Sigmoid colon (tissue), 7 donors: ENCODE results near the gene SEMA6B. TPM values are rescaled to one million over a fixed set of nuclear protein-coding genes. Genes with fewer than 3 reads are reported as not detected.

Experiments
- DNase-seq: peaks from one replicate; pipeline ENCODE4 v3.0.0-alpha.2; 2019
- H3K27ac ChIP-seq, 4 donors: fragments of 200-600 bp; sonication (generic); one replicate each; pipeline ENCODE4 v1.5.1; 2016 to 2019; ENCODE audit warnings: mild to moderate bottlenecking in 1 of 4
- H3K27me3 ChIP-seq, 3 donors: fragments of 200-600 bp; sonication (generic); one replicate each; pipeline ENCODE4 v1.5.1; 2019; ENCODE audit warnings: mild to moderate bottlenecking in 1 of 3
- H3K36me3 ChIP-seq, 4 donors: fragments of 200-600 bp; sonication (generic); one replicate each; pipeline ENCODE4 v1.5.1; 2016 to 2019
- H3K4me1 ChIP-seq, 4 donors: fragments of 200-600 bp; sonication (generic); one replicate each; pipeline ENCODE4 v1.5.1; 2017 to 2019
- H3K4me3 ChIP-seq, 4 donors: fragments of 200-600 bp; sonication (generic); one replicate each; pipeline ENCODE4 v1.5.1; 2017 to 2019; ENCODE audit warnings: mild to moderate bottlenecking in 2 of 4, moderate library complexity in 1 of 4
- H3K9me3 ChIP-seq, 4 donors: fragments of 200-600 bp in 3 of 4; sonication (generic) in 3 of 4; one replicate each; pipeline versions ENCODE4 v1.5.1 to v1.6.1; 2013 to 2019
- EP300 ChIP-seq, 4 donors: sonication (generic); formaldehyde crosslinking; IDR thresholded peaks; one replicate each; pipeline ENCODE4 v1.6.1; 2017; ENCODE audit warnings: antibody characterized with exemption in 4 of 4
- POLR2A ChIP-seq, 2 donors: fragments of 450-650 bp; IDR thresholded peaks; one replicate each; pipeline ENCODE4 v1.6.1; 2016; ENCODE audit warnings: antibody characterized with exemption in 2 of 2, mild to moderate bottlenecking in 2 of 2, moderate library complexity in 2 of 2
- POLR2AphosphoS5 ChIP-seq, 4 donors: sonication (generic); formaldehyde crosslinking; IDR thresholded peaks; one replicate each; pipeline ENCODE4 v1.6.1; 2017; ENCODE audit warnings: antibody characterized with exemption in 4 of 4
- WGBS, 2 donors: extraction: QIAGEN DNeasy Blood & Tissue Kit; methylation state at CpG; one replicate each; pipeline ENCODE4 v1.1.7; 2013; 5-methylcytosine and 5-hydroxymethylcytosine counted together
- intact Hi-C: fragments of 100-400 bp; cut with DNase I; formaldehyde crosslinking; loops from one replicate; pipeline ENCODE4 v1.15.1; 2023
- polyA plus RNA-seq, 3 donors: library from polyadenylated mRNA; stranded (reverse); fragments of 200-250 nt; gene quantifications; one replicate each; pipeline ENCODE4 v1.2.3, GENCODE V29; 2013
- total RNA-seq, 4 donors: library from RNA; depleted of rRNA; stranded (reverse); fragments of >200 nt; gene quantifications; one replicate each; pipeline ENCODE4 v1.1.0, GENCODE V29; 2016
- TF ChIP-seq, protein P1 (sequence below), 4 experiments: fragments of 450-650 bp in 3 of 4; fragments of 200-600 bp in 1 of 4; IDR thresholded peaks; one replicate each; pipeline ENCODE4 v1.5.1; 2016 to 2019; ENCODE audit warnings: antibody characterized with exemption in 4 of 4, mild to moderate bottlenecking in 3 of 4, moderate library complexity in 2 of 4
- donor health status: healthy with polysubstance abuse.
- donor health status: Bipolar disorder and iron deficiency.
- donor health status: healthy.

Gene SEMA6B
- total and polyA plus RNA-seq, 7 donors: 0.60 to 16.9 (median 1.8) TPM

DNA sequence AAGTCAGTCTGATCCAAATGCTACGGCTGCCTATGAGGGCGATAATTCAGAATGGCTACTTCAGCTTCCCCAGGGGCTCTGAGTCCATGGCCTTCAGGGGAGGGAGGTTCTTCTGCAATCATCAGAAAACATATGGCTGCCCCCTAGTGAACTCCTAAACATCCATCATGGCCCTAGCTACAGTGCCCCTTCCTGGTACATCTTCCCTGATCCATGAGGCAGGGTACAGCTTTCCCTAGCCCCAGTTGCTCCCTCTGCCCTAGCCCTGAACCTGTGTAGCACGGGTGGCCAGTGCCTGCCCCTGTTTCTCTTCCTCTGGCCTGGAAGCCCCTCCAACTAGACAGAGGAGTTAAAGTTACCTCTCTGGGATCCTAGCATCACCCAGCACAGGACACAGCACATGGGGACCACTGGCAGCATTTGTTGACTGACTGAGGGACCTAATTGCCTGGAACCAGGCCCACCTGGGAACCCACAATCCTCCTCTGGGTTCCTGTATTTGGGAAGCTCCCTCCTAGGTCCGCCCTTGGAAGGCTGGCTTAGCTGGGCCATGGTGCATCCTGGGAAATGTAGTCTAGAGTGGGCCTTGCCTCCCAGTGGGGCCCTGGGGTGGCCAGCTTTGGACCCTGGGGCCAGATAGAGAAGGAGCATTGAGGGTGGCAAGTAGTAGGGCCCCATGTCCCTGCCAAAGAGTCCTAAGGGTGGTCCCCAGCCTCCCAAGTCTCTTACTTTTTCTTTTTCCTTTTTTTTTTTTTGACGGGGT, 17.7 kb upstream of the SEMA6B start:
- Histone ChIP-seq H3K9me3 (no peaks in the 10 kb centered on the region), H3K27ac (no peak overlapping the region), H3K36me3 (no peaks in the 10 kb centered on the region), H3K27me3 (peaks cover 15 to 83% (median 70%) of the 10 kb centered on the region in 3 donors), H3K4me1 (peaks cover 0 to 12% (median 11%) of the 10 kb centered on the region in 4 donors), H3K4me3 (no peak overlapping the region)
- TF ChIP-seq EP300 (IDR thresholded peaks at IDR 0.05) (no peak), POLR2A (IDR thresholded peaks at IDR 0.05) (no peak), POLR2AphosphoS5 (IDR thresholded peaks at IDR 0.05) (no peak)
- TF ChIP-seq, protein P1, sequence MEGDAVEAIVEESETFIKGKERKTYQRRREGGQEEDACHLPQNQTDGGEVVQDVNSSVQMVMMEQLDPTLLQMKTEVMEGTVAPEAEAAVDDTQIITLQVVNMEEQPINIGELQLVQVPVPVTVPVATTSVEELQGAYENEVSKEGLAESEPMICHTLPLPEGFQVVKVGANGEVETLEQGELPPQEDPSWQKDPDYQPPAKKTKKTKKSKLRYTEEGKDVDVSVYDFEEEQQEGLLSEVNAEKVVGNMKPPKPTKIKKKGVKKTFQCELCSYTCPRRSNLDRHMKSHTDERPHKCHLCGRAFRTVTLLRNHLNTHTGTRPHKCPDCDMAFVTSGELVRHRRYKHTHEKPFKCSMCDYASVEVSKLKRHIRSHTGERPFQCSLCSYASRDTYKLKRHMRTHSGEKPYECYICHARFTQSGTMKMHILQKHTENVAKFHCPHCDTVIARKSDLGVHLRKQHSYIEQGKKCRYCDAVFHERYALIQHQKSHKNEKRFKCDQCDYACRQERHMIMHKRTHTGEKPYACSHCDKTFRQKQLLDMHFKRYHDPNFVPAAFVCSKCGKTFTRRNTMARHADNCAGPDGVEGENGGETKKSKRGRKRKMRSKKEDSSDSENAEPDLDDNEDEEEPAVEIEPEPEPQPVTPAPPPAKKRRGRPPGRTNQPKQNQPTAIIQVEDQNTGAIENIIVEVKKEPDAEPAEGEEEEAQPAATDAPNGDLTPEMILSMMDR (IDR thresholded peaks at IDR 0.05): no peak
- 70 to 88% methylated on average over 5 of the region's 5 CpGs for WGBS, 2 donors
- no peak for DNase-seq
- intact Hi-C loops: loop anchor here (5.0 kb wide), 1 partner anchor 60 kb away; the partner anchor contains the start of gene TNFAIP8L1

DNA sequence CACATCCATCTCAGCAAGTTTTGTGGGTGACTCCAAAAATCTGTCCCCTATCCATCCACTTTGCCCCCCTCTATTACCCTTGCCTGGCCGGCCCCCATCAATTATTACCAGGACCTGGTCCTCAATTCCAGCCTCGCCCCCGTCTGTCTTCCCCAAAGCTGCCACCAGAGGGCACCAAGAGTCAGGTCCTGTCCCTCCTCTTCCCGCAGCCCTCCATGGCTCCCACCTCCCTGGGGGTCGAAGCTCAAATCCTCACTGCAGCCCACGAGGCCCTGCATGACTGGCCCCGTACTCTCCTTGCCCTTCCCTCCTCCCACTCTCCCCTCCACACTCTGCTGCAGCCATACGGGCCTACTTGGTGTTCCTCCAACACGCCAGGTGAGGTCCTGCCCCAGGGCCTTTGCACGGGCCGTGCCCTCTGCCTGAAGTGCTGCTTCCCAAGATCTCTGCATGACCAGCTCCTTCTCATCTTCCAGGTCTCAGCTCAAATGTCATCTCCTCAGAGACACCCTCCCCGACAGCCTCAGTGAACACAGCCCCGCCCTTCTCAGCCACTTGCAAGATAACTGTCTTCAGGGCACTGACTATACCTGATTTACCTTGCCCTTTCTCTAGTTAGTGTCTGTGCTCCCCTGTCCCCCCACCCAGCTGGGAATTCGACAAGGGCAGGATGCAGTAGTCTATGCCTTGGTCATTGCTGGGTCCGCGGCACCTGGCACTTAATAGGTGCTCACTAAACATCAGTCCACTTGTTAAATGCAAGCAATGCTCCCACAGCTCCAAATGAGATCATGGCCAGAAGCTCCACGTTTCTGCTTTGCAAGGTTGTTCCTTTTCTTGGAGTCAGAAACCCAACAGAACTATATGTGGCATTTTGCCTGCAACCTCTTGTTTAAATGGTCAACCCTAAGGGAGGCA, 16.8 kb upstream of the SEMA6B start:
- Histone ChIP-seq H3K4me3 (no peak overlapping the region), H3K4me1 (peaks cover 0 to 11% (median 11%) of the 10 kb centered on the region in 4 donors), H3K27me3 (peaks cover 14 to 76% (median 63%) of the 10 kb centered on the region in 3 donors), H3K36me3 (no peaks in the 10 kb centered on the region), H3K9me3 (no peaks in the 10 kb centered on the region), H3K27ac (peak overlapping the region; percentile 17 to 68 (median 32))
- 48 to 57% methylated on average over 17 of the region's 17 CpGs for WGBS, 2 donors
- peak; percentile 76 for DNase-seq
- intact Hi-C loops: loop anchor here (5.0 kb wide), 1 partner anchor 61 kb away; the partner anchor contains the start of gene TNFAIP8L1
- no peak for TF ChIP-seq POLR2AphosphoS5 (IDR thresholded peaks at IDR 0.05)
- TF ChIP-seq, protein P1 (IDR thresholded peaks at IDR 0.05): peak; percentile 48 to 66 (median 50)

DNA sequence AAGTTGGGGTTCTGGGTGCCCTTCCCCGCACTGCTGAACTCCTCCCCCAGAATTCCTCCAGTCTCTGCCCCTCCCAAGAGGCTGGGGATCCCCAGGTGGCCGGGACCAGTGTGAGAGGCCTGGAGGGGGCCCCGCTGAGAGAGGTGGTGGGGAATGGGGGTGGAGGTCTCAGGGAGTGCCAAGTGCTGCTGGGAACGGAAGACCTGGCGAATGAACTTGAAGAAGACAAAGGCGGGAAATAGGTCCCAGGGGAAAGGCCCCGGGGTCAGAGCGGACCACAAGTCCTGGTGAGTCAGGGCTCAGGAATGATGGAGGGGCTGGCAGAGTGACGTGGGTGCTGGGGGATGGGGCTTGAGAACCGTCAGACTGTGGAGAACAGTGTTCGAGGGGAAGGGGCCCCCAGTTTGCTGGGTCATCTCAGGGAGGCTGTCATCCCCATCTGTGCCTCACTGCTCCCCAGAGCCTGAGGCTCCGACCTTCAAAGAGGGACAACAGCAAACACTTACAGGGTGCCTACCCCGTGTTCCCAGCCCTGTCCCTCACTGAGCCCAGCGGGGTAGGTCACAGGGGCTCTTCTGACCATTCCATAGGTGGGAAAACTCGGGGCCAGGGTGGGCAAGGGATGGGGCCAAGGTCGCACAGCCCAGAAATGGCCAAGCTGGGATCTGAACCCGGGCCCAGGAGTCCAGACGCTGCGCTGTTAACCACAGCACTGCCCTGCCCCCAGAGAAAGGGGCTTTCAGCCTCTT, 16.0 kb upstream of the SEMA6B start:
- TF ChIP-seq EP300 (IDR thresholded peaks at IDR 0.05) (peak in 3 of 4 donors; percentile 13 to 79 (median 37)), POLR2A (IDR thresholded peaks at IDR 0.05) (no peak), POLR2AphosphoS5 (IDR thresholded peaks at IDR 0.05) (peak in 2 of 4 donors; percentile 67 to 80)
- TF ChIP-seq, protein P1 (IDR thresholded peaks at IDR 0.05): no peak
- WGBS, 2 donors: 18 to 27% methylated on average over 19 of the region's 19 CpGs

DNA sequence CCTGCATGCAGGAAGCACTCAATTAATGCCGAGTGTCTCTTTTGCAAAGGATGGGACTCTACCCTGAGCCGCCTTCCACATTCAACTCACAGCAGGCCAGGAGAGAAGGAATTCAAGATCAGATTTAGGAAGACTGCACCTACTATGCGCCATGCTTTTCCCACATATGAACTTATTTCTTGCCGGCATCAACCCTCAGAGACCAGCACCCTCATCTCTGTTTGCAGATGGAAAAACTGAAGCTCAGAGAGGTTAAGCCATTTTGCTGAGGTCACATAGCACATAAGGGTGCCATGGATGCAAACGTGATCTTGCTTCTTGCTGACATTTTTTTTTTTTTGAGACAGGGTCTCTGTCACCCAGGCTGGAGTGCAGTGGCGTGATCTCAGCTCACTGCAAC, 14.2 kb upstream of the SEMA6B start:
- Histone ChIP-seq H3K9me3 (no peaks in the 10 kb centered on the region), H3K27ac (no peak overlapping the region), H3K4me1 (no peaks in the 10 kb centered on the region), H3K27me3 (peaks cover 3 to 50% (median 38%) of the 10 kb centered on the region in 3 donors), H3K4me3 (no peak overlapping the region), H3K36me3 (no peaks in the 10 kb centered on the region)
- no peak for DNase-seq
- TF ChIP-seq EP300 (IDR thresholded peaks at IDR 0.05) (no peak), POLR2A (IDR thresholded peaks at IDR 0.05) (no peak), POLR2AphosphoS5 (IDR thresholded peaks at IDR 0.05) (no peak)
- TF ChIP-seq, protein P1 (IDR thresholded peaks at IDR 0.05): no peak
- intact Hi-C loops: no loop called here
- WGBS, 2 donors: 65 to 82% methylated on average over 6 of the region's 6 CpGs

More for the DNA sequence above, 16.0 kb upstream of the SEMA6B start:
- peak; percentile 78 for DNase-seq
- intact Hi-C loops: loop anchor here (5.0 kb wide), 1 partner anchor 62 kb away; the partner anchor contains the start of gene TNFAIP8L1
- H3K4me1 ChIP-seq: peaks cover 0 to 3% (median 2%) of the 10 kb centered on the region in 4 donors
- H3K27ac ChIP-seq: peak overlapping the region; percentile 17 to 68 (median 36)
- peaks cover 6 to 68% (median 55%) of the 10 kb centered on the region in 3 donors for H3K27me3 ChIP-seq
- H3K36me3 ChIP-seq: no peaks in the 10 kb centered on the region
- no peaks in the 10 kb centered on the region for H3K9me3 ChIP-seq
- H3K4me3 ChIP-seq: no peak overlapping the region
